Nephron progenitor cell (in vitro differentiated cells): ENCODE results near the gene TTLL13.

Experiments
- DNase-seq: peaks from one replicate; pipeline ENCODE4 v3.0.0; 2021
- H3K27ac Mint-ChIP-seq: 2 replicates; pipeline ENCODE4 v1.8.0; 2021; ENCODE audit warnings: mild to moderate bottlenecking, moderate library complexity, mixed read lengths
- H3K27me3 Mint-ChIP-seq: 2 replicates; pipeline ENCODE4 v1.8.0; 2021; ENCODE audit warnings: mild to moderate bottlenecking, low read depth, mixed read lengths; ENCODE audit not compliant: poor library complexity
- H3K36me3 Mint-ChIP-seq: 2 replicates; pipeline ENCODE4 v1.8.0; 2021; ENCODE audit warnings: low read depth, mixed read lengths
- H3K4me1 Mint-ChIP-seq: 2 replicates; pipeline ENCODE4 v1.8.0; 2021; ENCODE audit warnings: mixed read lengths
- H3K4me3 Mint-ChIP-seq: 2 replicates; pipeline ENCODE4 v1.8.0; 2021; ENCODE audit warnings: mild to moderate bottlenecking, moderate library complexity, mixed read lengths
- H3K9me3 Mint-ChIP-seq: 2 replicates; pipeline ENCODE4 v1.8.0; 2021; ENCODE audit warnings: mild to moderate bottlenecking, moderate library complexity, mixed read lengths
- CTCF ChIP-seq: fragments of 200-600 bp; sonication (generic); IDR thresholded peaks from 2 replicates; pipeline ENCODE4 v1.5.0; 2021; ENCODE audit warnings: antibody characterized with exemption

Gene TTLL13

GRCh38 chr15:90203473-90203872 lies 45.9 kb upstream of the TTLL13 start:
- Mint-ChIP-seq H3K4me3 (peak overlapping the region; percentile 93), H3K27me3 (peaks cover 3% of the 10 kb centered on the region), H3K27ac (no peak overlapping the region), H3K9me3 (no peaks in the 10 kb centered on the region), H3K4me1 (peaks cover 53% of the 10 kb centered on the region), H3K36me3 (peaks cover 22% of the 10 kb centered on the region)
- TF ChIP-seq CTCF, result no peak
- DNase-seq, result no peak

- H3K9me3 Mint-ChIP-seq, result no peaks in the 10 kb centered on the region
- peaks cover 56% of the 10 kb centered on the region for H3K4me1 Mint-ChIP-seq
- no peak for TF ChIP-seq CTCF
- H3K36me3 Mint-ChIP-seq, result peaks cover 27% of the 10 kb centered on the region
- DNase-seq, result no peak
- no peak overlapping the region for H3K4me3 Mint-ChIP-seq
- H3K27ac Mint-ChIP-seq, result no peak overlapping the region
- peaks cover 3% of the 10 kb centered on the region for H3K27me3 Mint-ChIP-seq
These were observed 45.4 kb upstream of the TTLL13 start for GRCh38 chr15:90203922-90204321.

- no peak for TF ChIP-seq CTCF
- no peak for DNase-seq
- peaks cover 53% of the 10 kb centered on the region for H3K4me1 Mint-ChIP-seq
- no peak overlapping the region for H3K27ac Mint-ChIP-seq
- peaks cover 3% of the 10 kb centered on the region for H3K27me3 Mint-ChIP-seq
- no peaks in the 10 kb centered on the region for H3K9me3 Mint-ChIP-seq
- H3K4me3 Mint-ChIP-seq, result no peak overlapping the region
- peaks cover 37% of the 10 kb centered on the region for H3K36me3 Mint-ChIP-seq
These were observed 44.1 kb upstream of the TTLL13 start for GRCh38 chr15:90205050-90205848.

DNA sequence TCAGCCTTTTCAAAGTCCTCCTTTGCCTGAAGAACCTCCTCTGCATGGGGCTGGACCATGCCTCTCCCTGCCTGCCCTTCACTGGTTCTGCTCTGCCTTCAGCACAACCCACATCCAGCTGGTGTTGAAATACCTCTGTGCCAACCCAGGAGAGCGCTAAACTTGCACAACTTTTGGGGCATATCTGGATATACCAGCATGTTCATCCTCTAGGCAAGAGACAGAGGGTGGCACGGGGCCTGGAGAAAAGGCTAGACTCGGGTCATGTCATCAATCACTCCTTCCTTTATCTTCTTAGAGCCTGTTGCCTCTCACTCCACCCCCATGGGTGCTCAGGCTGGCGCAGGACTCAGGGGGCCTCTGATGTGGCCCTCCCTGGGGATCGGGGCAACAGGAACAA lies 43.5 kb upstream of the TTLL13 start:
- peaks cover 54% of the 10 kb centered on the region for H3K4me1 Mint-ChIP-seq
- no peak for TF ChIP-seq CTCF
- no peak for DNase-seq
- H3K4me3 Mint-ChIP-seq, result no peak overlapping the region
- H3K27ac Mint-ChIP-seq, result no peak overlapping the region
- H3K27me3 Mint-ChIP-seq, result peaks cover 3% of the 10 kb centered on the region
- H3K9me3 Mint-ChIP-seq, result no peaks in the 10 kb centered on the region
- H3K36me3 Mint-ChIP-seq, result peaks cover 37% of the 10 kb centered on the region

- Mint-ChIP-seq H3K4me1 (peaks cover 62% of the 10 kb centered on the region), H3K36me3 (peaks cover 37% of the 10 kb centered on the region), H3K4me3 (no peak overlapping the region), H3K9me3 (no peaks in the 10 kb centered on the region), H3K27ac (no peak overlapping the region), H3K27me3 (peaks cover 3% of the 10 kb centered on the region)
- DNase-seq, result no peak
- TF ChIP-seq CTCF, result no peak
These were observed 42.1 kb upstream of the TTLL13 start for GRCh38 chr15:90207252-90207651.

DNA sequence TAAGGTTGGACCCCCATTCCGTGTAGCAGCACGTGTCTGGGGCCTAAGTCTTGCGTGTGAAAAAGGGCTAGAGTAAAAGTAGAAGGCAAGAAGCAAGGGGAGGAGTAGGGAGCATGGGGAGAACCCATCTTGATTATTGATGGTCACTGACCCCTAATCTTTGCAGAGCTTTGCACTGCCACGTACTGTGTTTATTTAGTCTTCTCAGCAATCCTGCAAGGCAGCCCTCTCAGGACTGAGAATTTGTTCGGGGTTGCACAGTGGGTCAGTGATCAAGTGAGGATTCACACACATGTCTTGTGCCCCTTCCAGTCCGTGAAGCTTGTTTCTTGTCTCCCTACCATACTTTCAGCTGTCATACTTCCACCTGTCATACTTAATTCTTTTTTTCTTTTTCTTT lies 41.0 kb upstream of the TTLL13 start:
- peaks cover 52% of the 10 kb centered on the region for H3K4me1 Mint-ChIP-seq
- no peak overlapping the region for H3K27ac Mint-ChIP-seq
- peaks cover 3% of the 10 kb centered on the region for H3K27me3 Mint-ChIP-seq
- no peak for TF ChIP-seq CTCF
- no peak for DNase-seq
- peaks cover 37% of the 10 kb centered on the region for H3K36me3 Mint-ChIP-seq
- H3K9me3 Mint-ChIP-seq, result no peaks in the 10 kb centered on the region
- no peak overlapping the region for H3K4me3 Mint-ChIP-seq
